GM18873 (cell line): Measurements from ENCODE around the gene OSGIN1.
"Not testable (repeated sequence)": the region's sequence is repeated elsewhere in the genome, so short reads cannot be mapped to it uniquely, and the experiment has no call there.

ENCODE experiments used
- ATAC-seq: cut with Tn5 transposase; IDR thresholded peaks from one replicate; pipeline ENCODE4 v1.9.1; 2021; ENCODE audit warnings: mild to moderate bottlenecking, moderate library complexity, moderate number of reproducible peaks; ENCODE audit not compliant: unreplicated experiment, low FRiP score

OSGIN1 gene

DNA sequence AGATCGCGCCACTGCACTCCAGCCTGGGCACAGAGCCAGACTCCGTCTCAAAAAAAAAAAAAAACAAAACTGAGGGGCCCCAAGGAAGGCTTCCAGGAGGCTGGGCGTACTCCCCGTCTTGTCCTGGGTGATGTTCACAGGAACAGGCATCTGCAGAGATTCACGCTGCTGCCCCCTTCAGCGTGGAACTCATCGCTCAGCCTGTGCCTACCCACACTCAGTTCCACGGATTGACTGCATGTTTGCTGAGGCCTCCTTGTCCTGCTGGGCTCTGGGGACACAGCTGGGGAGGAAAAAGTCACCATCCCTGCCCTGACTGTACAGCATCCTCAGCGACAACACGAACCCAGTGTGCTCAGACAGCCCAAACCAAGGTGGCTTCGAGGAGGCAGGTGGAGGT is 12.9 kb upstream of the OSGIN1 start:
- ATAC-seq, result no peak

DNA sequence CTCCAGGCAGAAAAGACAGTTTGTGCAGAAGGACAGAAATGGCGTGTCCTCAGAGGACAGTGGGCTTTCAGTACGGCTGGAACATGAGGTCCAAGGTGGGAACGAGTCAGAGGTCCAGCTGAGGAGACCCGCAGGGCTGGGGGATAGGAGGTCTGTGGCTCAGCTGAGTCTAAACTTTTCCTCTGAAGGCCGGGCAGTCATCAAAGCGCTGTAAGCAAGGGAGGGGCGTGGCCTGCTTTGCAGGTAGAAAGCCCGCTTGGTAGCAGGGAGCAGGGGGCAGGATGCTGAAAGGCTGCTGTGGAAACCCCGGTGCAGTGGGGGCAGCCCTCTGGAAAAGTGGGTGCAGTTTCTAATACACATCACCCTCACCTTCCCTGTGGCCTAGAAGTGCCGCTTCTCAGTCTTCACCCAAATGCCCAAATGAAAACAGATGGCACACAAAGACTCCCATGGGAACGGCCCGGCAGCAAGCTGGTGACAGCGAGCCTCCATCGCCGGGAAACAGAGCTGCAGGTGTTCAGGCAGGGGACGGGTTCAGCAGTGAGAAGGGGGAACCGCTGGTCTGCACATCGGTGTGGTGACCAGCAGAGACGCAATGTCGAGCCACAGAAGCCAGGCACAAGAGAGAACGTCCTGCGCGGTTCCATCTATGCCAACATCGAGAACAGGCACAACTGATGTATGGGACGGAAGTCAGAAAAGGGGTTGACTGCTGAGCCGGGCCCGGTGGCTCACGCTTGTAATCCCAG is 12.2 kb upstream of the OSGIN1 start:
- no peak for ATAC-seq

DNA sequence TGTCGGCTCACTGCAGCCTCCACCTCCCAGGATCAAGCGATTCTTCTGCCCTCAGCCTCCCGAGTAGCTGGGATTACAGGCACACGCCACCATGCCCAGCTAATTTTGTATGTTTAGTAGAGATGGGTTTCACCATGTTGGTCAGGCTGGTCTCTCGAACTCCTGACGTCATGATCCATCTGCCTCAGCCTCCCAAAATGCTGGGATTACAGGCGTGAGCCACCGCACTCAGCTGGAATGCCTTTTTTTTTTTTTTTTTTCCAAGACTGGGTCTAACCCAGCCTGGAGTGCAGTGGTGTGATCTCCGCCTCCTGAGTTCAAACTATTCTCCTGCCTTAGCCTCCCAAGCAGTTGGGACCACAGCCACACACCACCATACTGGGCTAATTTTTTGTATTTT is 11.5 kb upstream of the OSGIN1 start:
- ATAC-seq, result not testable (repeated sequence)

DNA sequence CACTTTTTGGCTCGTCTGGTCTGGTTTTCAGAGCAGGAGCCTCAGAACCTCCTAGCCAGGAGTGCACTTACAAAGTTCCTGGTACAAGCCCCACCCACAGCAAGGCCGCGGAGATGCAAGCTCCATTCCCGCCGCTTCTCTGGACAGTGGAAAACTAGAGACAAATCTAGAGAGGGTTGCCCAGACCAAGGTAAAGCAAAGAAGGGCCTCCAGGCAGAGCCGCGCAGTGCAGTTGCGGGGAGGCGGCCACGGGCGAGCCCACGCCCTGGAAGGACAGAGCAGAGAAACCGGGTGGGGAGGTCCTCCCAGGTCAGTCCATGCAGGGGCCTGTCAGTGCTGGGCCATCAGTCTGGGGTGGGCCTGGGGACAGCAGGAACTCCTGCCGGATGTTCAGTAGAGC is 11.0 kb upstream of the OSGIN1 start:
- no peak for ATAC-seq

DNA sequence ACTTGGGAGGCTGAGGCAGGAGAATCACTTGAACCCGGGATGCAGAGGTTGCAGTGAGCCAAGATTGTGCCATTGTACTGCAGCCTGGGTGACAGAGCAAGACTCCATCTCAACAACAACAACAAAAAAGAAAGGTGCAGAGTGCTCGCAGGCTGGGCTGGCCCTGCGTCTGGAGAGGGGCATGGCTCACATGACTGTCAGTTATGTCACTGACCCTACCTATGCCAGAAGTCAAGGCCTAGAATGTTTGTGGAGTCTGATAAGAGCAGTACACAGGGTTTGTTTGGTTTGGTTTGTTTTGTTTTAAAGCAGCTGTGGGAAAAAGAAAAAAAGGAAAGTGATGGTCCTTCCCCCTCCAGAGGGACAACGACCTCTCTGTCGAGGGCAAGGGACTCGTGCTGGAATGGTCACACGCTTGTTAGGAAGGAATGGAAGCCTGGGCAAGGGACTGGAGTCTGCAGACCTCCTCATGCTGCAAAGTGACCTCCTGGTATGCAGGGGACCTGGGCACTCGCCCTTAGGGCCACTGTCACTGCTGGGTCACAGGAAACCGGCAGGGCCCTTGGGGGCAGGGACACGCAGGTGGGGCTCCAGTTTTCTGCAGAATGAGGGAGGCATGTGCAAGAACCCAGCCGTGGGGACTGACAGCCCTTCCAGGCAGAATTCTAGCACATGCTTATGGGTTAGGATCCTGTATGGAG is 10.1 kb upstream of the OSGIN1 start:
- no peak for ATAC-seq

DNA sequence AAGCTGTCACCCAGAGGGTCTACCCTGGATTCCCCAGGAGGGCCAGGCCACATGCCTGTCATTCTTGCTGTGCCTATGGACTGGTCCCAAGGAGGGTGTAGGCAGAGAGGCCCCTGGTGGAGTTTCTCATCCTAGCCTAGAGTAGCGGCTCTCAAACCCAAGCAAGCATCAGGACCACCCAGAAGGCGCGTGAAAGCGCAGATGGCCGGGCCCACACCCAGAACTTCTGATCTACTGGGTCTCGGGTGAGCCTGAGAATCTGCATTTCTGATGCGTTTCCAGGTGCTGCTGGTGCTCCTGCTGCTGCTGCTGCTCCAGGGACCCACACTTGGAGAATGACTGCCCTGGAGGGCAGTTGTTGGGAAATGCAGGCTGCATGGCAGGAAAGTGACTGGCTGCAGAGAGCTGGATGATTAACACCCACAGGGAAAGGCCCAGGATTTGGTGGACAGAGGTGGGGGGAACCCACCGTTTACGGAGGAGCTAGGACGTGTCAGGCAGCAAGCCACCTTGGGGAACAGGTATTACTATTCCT is 9.5 kb upstream of the OSGIN1 start:
- ATAC-seq, result no peak

DNA sequence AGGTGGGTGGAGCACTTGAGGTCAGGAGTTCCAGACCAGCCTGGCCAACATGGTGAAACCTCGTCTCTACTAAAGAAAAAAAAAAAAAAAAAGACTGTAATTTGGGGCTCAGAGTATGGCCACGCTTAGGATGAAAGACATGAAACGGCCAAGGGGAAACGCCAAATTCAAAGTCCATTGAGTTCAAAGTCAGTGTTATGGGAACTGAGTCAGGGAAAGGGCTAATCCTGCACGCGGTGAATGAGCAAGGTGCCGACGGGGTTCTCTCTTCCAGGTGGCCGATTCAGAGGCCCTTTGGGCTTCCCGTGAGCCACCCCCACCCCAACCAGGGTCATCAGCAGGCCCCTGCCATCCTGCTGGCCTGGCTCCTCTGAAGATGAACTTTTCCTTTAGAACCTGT is 7.5 kb upstream of the OSGIN1 start:
- no peak for ATAC-seq

DNA sequence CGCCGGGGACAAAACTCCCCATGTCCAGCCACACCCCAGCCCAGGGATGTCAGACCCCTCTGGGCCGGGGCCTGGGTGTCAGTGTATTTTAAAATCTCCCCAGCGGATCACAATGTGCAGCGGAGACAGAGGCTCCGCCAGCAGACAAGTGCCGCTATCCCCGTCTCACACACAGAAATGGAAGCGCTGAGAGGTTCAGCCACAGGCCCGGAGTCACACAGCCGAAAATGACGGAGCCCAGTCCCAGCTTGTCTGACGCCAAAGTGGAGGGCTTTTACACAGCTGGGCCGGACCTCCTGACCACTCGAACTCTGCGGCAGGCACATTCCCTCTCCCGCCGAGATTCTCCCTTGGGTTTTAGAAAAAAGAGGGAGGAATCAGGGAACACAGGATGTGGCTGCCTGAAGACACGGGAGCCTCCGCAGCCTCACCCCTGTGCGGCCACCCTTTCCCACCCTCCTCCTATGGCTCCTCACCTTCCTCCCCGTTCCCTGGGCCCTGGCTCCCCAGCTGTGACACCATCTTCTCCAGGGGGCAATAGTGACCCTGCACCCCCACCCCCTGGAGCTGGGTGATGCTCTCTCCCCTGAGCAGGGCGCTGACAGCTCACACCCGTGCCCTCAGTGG is 6.8 kb upstream of the OSGIN1 start:
- ATAC-seq, result no peak

DNA sequence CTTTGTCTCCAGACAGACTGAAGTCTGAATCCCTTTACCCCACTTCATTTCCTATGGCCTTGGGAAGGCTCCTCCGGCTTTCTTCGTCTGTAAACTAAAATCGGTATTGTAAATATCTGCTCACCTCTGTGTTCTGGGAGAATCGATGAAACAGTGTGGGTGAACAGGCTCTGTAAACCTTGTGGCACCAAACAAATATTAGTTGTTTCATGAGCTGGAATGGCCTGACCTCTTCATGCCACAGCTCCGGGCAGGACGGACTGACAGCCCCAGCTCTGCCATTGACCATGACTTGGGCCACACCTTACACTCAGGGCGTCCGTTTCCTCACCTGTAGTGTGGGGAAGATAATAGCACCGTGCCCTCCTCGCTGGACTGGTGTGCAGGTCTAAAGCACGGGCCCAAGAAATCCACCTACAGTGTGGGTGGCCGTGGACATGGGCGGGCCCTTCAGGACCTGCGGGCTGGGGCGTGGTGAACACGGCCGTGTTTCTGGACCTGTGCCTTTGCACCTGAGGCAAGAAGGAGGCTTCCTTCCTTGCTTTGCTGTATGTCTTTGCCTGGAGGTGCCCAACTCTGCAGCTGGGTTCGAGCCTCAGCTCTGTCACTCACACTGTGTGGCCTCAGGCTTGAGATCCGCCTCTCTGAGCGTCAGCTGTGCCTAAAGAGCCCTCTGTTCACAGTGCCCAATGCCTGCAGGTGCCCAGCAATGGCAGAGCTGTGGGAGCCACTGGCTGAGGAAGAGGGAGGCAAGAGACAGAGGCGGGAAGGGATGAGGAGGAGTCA is 6.1 kb upstream of the OSGIN1 start:
- no peak for ATAC-seq

DNA sequence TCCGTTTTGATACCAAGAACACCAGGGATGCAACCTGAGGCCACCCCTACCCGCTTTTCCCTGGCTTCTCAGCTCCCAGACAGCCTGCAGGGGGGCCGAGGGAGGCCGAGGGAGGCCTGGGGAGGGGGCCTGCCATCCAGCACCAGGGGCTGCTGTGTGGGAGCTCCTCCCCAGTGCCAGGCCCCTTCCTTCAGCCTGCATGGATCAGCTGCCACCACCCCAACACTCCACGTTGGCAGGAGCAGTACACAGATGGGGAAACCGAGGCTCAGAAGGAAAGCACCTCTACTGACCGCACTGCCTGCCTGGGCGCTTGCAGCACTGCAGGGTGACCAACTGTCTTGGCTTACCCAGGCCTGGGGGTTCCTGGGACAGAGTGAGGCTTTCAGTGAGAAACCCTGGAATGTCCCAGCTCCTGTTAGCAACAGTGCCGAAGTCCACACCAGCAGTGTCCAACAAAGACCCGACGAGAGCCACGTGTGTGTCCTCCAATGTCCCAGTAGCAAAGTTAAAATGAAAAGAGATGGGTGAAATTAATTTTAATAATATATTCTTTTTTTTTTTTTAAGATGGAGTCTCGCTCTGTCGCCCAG is 5.3 kb upstream of the OSGIN1 start:
- ATAC-seq, result no peak

DNA sequence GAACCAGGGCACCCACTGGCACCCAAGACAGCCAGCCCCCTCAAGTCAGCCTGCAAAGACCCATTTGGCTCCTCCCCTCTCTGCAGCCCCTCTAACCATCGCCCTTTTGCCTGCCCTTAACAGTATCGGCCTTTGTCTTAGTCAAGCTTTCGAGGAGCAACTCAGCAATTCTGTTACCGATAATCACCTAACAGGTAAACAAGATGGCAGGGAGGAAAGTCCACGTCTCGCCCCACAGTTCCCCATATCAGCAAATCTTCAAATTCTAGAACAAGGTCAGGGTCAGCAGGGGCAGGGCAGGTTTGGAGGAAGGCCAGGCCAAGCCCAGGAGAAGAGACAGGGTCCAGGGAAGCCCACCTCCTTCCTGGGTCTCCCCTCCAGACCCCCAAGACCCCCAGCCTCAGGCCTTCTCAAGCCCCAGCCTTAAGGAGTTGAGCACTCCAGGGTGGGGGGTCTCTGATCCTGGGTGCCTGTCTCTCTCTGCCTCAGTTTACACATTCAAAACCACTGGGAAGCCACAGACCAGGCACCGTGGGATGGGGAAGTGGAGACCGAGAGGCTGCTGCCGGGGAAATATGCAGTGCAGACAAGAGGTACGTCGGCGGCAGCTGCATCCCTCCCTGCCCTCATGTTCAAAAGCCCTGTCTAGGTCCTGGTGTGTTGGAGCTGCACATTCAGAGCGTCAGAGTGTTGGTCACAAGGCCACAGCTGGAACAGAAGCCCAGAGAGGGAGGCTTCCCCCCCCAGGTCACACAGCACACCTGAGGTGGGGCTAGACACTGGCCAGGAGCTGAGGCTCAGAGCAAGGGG is 3.9 kb upstream of the OSGIN1 start:
- no peak for ATAC-seq

DNA sequence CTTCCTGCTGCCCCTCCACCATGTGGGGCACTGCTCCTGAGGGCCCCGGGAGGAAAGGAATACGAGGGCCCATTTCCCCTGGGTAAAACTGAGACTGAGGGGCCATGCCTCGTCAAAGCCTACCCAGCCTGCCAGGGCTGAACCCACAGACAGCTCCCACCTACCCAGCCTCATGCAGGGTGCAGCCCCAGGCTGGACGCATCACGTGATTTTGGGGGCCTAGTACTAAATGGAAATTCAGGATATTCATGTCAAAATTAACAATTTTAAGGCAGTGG is 3.4 kb upstream of the OSGIN1 start:
- no peak for ATAC-seq

DNA sequence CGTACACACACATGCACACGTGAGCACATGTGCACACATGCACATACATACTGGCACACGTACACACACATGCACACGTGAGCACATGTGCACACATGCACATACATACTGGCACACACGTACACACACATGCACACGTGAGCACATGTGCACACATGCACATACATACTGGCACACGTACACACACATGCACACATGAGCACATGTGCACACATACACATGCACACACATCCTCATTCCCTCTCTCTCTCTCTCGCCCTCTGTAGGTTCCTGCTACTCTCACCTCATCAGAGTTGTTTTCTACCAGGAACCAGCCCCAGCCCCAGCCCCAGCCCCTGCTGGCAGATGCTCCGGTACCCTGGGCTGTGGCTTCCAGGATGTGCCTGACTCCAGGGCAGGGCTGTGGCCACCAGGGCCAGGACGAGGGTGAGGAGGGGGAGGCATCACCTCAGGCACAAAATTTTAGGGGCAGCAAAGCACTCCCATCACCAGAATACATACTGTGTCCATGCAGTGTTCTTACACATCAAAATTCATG is 2.1 kb upstream of the OSGIN1 start:
- ATAC-seq, result not testable (repeated sequence)

DNA sequence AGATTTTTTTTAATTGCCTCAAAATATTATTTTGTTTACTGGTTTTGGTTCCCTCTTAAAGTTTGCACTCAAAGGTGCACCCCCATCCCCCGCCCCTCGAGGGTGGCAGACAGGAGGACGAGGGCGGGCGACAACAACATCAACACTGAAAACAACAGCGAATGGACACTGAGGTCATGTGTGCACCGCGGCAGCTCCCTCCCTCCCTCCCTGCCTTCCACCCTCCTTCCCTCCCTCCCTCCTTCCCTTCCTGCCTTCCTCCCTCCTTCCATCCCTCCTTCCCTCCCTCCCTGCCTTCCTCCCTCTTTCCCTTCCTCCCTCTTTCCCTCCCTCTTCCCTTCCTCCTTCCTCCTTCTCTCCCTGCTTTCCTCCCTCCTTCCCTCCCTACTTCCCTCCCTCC is 1.5 kb upstream of the OSGIN1 start:
- ATAC-seq, result no peak

DNA sequence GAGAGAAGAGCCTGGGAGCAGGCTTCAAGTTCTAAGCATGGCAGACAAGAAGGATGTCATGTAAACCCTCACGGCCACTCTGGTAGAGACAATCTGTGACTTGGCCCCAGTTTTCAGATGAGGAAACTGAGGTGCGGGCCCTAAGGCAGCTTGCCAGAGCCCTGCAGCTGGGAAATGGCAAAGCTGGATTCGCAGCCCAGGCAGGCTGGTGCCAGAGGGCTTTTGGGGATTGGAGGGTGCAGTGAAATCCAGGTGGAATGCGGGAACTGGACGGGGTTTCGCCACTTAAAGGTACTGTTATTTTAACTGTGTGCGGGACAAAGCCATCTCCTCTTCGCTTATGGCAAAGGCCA is 477 bp upstream of the OSGIN1 start:
- ATAC-seq, result no peak

DNA sequence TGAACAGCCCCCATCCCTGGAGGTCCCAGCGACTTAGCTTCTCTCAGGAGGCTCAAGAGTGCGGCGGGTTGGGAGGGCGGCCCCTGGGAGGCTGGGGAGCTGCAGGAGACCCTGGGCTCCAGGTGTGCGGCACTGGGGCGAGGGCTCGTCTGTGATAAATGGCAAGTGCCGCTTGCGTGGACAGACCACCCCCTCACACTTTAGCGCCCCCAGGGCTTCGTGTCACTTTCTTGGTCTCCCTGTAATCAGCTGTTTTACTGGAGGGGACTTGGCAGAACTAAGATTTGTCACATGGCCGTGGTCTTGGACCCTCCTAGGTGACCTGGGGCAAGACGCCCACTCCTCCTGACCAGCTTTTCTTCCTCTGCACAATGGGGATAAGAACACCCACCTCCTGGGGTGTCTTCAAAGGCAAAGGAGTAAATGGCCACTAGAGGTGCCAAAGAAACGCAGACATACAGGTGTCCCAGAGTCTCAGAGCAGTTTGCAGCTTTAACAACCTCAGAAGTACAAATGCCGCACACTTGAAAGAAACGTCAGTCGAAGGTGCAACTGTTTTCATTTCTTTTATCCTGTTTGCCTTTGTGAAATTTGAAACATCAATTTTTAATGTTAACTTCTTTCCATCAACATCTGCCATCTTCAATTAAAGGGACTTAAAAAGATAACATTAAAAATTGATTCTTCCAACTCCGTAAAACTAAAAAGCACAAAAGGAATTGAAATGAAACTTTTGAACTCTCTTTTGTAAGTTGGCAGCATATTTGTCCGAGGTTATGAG is 946 bp downstream of the OSGIN1 start:
- no peak for ATAC-seq

DNA sequence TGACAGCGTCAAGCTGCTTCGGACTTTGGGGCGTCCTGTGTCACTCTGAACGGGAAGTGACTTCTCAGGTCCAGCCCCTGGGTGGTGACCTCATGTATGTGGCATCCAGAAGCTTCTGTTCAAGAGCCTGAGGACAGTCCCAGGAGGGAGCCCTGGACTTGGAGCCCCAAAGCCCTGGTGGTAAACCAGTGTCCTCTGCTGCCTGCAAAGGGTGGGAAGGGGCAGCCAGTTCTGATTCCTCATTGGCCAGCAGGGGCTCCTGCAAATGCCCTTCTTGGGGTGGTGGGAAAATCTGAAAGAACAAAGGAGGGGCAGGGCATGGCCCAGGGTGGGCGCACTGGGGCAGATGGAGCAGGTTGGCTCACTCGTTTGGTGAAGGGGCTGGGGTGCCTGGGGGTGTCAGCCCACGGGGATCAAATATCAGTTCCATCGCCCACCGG is 1.6 kb downstream of the OSGIN1 start:
- no peak for ATAC-seq

DNA sequence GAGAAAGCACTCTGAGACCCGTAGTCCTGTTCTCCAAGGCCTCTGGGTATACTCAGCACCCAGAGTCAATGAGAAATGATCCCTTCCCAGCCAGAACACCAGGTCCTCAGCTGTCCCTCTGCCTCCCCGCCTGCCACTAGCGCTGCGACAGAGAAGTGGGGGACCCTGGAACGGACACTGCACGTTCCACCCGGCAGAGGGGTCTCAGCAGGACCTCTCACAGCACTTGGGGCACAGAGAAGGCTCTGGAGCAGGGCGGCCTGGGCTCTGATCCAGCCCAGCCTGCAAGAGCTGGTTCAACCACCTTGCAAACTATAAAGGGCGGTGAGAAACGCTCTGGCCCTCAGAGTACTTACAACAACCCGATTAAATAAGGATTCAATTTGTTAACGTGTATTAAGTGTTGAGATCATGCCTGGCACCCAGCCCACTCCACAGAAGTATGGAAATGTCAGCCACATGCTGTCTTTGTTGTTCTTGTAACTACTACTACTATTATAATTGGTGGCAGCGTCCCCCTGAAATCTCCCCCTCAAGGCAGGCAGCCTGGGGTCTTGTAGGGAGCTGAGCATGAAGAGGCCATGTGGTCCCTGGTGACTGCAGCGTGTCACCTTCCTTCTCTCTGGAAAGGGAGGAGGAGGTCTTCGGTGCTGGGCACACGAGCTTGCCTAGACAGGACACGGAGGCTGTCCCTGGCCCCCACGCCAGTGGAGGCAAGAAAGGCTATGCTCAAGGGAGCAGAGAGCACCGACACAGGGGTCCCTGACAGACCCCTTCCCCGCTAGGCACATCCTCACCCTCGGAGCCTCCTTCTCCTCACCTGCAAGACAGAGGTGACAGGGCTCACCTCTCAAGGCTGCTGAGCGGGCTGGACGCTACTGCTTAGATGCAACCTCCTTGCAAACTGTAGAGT is 2.4 kb downstream of the OSGIN1 start:
- ATAC-seq, result no peak
